Bronchial epithelial cell (primary cell): ENCODE results near the gene CENPE. TPM values are rescaled to one million over a fixed set of nuclear protein-coding genes. Genes with fewer than 3 reads are reported as not detected.

ENCODE experiments used
- DNase-seq: peaks from one replicate; pipeline ENCODE4 v3.0.0-alpha.2; 2010; ENCODE audit warnings: low read depth
- FAIRE-seq: peaks from 2 replicates; lab custom pipeline; 2011; peaks lifted over from hg19 to GRCh38; lab: Jason Lieb, UNC
- H3K27me3 ChIP-seq: 2 replicates; pipeline ENCODE4 v1.5.1; 2011; ENCODE audit warnings: low read length; ENCODE audit not compliant: control insufficient read depth, insufficient read depth
- H3K36me3 ChIP-seq: 2 replicates; pipeline ENCODE4 v1.5.1; 2011; ENCODE audit warnings: low read length; ENCODE audit not compliant: control insufficient read depth, insufficient read depth
- H3K4me3 ChIP-seq: 2 replicates; pipeline ENCODE4 v1.5.1; 2011; ENCODE audit warnings: mild to moderate bottlenecking, low read depth, low read length, control low read depth
- CTCF ChIP-seq: IDR thresholded peaks from 2 replicates; pipeline ENCODE4 v1.5.1; 2011; ENCODE audit warnings: mild to moderate bottlenecking, moderate library complexity, low read length, control low read depth, inconsistent platforms; ENCODE audit not compliant: insufficient read depth, severe bottlenecking
- total RNA-seq: library from RNA; depleted of rRNA; stranded (reverse); fragments of >200 nt; gene quantifications from 2 replicates; pipeline ENCODE4 v1.2.1, GENCODE V29; 2014

Gene CENPE
- total RNA-seq, 1 donor from 2014 or later = 6.3 TPM

GRCh38 chr4:103073792-103074438, 124.2 kb downstream of the CENPE start:
- no peak overlapping the region for H3K4me3 ChIP-seq
- TF ChIP-seq CTCF = no peak
- H3K36me3 ChIP-seq = no peaks in the 10 kb centered on the region
- DNase-seq (peak; percentile 47), FAIRE-seq (no peak)
- H3K27me3 ChIP-seq = no peaks in the 10 kb centered on the region

- no peaks in the 10 kb centered on the region for H3K27me3 ChIP-seq
- no peak for FAIRE-seq
- DNase-seq = peak; percentile 77
These were observed 130.1 kb downstream of the CENPE start for GRCh38 chr4:103067841-103068547.

GRCh38 chr4:103060453-103061148, 137.5 kb downstream of the CENPE start:
- no peak for TF ChIP-seq CTCF
- no peak overlapping the region for H3K4me3 ChIP-seq
- DNase-seq (no peak), FAIRE-seq (no peak)
- no peaks in the 10 kb centered on the region for H3K36me3 ChIP-seq
- H3K27me3 ChIP-seq = no peaks in the 10 kb centered on the region

More at GRCh38 chr4:103067841-103068547, 130.1 kb downstream of the CENPE start:
- Histone ChIP-seq H3K4me3 (no peak overlapping the region), H3K36me3 (peaks cover 3% of the 10 kb centered on the region)
- no peak for TF ChIP-seq CTCF

Other genes with a start within 250 kb of the CENPE start
- 0.79 and 1.0 TPM in 2 replicates for gene SLC9B1, start 178.6 kb downstream of the CENPE start, total RNA-seq
- gene SLC9B2, start 121.6 kb downstream of the CENPE start, total RNA-seq = 9.6 and 16.3 TPM in 2 replicates
- 15.8 and 16.6 TPM in 2 replicates for gene BDH2, start 98.5 kb downstream of the CENPE start, total RNA-seq